Large intestine (tissue), 3 donors: ENCODE data around the gene PIK3CD. TPM values are rescaled to one million over a fixed set of nuclear protein-coding genes. Genes with fewer than 3 reads are reported as not detected.

Experiments used
- DNase-seq, 2 donors: peaks; one replicate each; pipeline versions ENCODE4 v3.0.0 to v3.0.0-alpha.2; 2013
- H3K27ac ChIP-seq: one replicate; pipeline ENCODE4 v1.5.1; 2013; ENCODE audit warnings: low read length
- H3K27me3 ChIP-seq: 2 replicates; pipeline ENCODE4 v1.6.1; 2013; ENCODE audit warnings: low read length; ENCODE audit not compliant: control insufficient read depth, insufficient read depth
- H3K36me3 ChIP-seq: 2 replicates; pipeline ENCODE4 v1.6.1; 2013; ENCODE audit warnings: low read length; ENCODE audit not compliant: control insufficient read depth, insufficient read depth
- H3K4me1 ChIP-seq: one replicate; pipeline ENCODE4 v1.6.1; 2013; ENCODE audit warnings: low read length; ENCODE audit not compliant: control insufficient read depth, insufficient read depth
- H3K4me3 ChIP-seq: one replicate; pipeline ENCODE4 v1.5.1; 2013; ENCODE audit warnings: low read length
- H3K9me3 ChIP-seq: one replicate; pipeline ENCODE4 v1.6.1; 2013; ENCODE audit warnings: mild to moderate bottlenecking, low read depth, low read length, moderate library complexity; ENCODE audit not compliant: control insufficient read depth
- WGBS: methylation state at CpG from one replicate; pipeline ENCODE4 v1.1.5; 2013; ENCODE audit warnings: low lambda C conversion rate; ENCODE audit not compliant: insufficient coverage; 5-methylcytosine and 5-hydroxymethylcytosine counted together
- polyA plus RNA-seq: library from polyadenylated mRNA; unstranded; fragments of 120-200 nt; gene quantifications from one replicate; pipeline ENCODE4 v1.2.1, GENCODE V29; 2013

Gene PIK3CD
- polyA plus RNA-seq, 1 donor = 16.1 TPM

- Histone ChIP-seq H3K4me1 (peaks cover 12% of the 10 kb centered on the region), H3K9me3 (no peaks in the 10 kb centered on the region), H3K36me3 (no peaks in the 10 kb centered on the region), H3K27ac (no peak overlapping the region), H3K27me3 (peaks cover 27% of the 10 kb centered on the region), H3K4me3 (peak overlapping the region; percentile 47)
- peak; percentile 59 to 84 for DNase-seq
- WGBS = no CpG with 5 or more reads among the region's 72 CpGs
These were observed 37.6 kb downstream of the PIK3CD start for GRCh38 chr1:9689011-9689706.

- Histone ChIP-seq H3K4me3 (peak overlapping the region; percentile 41), H3K4me1 (peaks cover 12% of the 10 kb centered on the region)
- WGBS = 17% methylated on average over 1 of the region's 23 CpGs
These were observed 38.4 kb downstream of the PIK3CD start for GRCh38 chr1:9689971-9690381.

DNA sequence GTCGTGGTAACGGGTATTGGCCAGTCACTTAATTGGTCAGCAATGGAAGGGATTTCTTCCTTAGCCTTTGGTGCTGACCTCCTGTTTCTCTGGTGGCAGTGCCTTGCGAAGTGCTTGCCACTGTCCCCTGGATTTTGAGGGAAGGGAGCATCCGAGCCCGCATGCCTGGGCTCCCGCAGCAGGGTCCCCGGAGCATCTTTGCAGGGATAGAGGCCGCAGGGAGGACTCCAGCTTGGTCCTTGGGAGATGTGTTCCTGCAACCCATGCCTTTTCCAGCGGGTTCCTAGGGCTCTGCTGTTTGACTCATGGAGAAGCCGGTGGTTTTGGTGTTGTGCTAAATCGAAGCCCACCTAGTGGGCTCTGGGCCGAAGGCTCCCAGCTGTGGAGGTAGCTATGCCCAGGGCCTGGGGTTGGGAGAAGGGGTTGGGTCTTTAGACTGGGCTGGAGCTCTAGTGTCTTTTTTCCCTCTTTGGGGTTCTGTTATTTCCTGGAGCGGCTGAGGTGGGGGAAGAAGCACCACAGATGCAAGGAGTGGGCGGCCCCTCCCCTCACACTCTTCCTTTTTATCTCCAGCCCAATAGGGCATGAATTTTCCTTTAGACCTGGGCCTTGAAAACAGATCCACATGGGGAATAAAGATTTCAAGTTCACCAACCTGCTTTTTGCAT is 39.0 kb downstream of the PIK3CD start:
- no peak overlapping the region for H3K27ac ChIP-seq
- peak overlapping the region; percentile 41 for H3K4me3 ChIP-seq
- peaks cover 12% of the 10 kb centered on the region for H3K4me1 ChIP-seq

More at GRCh38 chr1:9689971-9690381, 38.4 kb downstream of the PIK3CD start:
- Histone ChIP-seq H3K27ac (no peak overlapping the region), H3K27me3 (peaks cover 27% of the 10 kb centered on the region), H3K9me3 (no peaks in the 10 kb centered on the region), H3K36me3 (no peaks in the 10 kb centered on the region)
- DNase-seq = peak; percentile 18 to 59

DNA sequence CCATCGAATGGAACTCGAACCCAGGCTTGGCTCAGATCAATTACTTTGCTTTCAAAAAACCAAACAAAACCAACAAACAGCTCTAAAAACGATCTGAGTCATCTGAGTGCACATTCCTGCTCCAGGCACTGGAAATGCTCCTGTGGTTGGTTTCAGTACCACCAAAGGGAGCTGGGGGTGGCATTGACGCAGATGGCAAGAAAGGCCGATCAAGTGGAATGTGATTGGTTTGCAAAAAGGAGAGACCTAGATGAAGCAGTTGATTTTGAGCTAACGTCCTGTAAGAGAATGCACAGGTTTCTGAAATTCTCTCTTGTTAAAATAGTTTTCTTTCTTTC is 39.5 kb downstream of the PIK3CD start:
- H3K27ac ChIP-seq = no peak overlapping the region
- H3K27me3 ChIP-seq = peaks cover 27% of the 10 kb centered on the region
- H3K4me1 ChIP-seq = peaks cover 12% of the 10 kb centered on the region
- WGBS = 100% methylated on average over 2 of the region's 6 CpGs
- no peak overlapping the region for H3K4me3 ChIP-seq
- H3K36me3 ChIP-seq = no peaks in the 10 kb centered on the region
- no peak for DNase-seq
- no peaks in the 10 kb centered on the region for H3K9me3 ChIP-seq

More for the DNA sequence above, 39.0 kb downstream of the PIK3CD start:
- DNase-seq = peak in 1 of 2 donors; percentile 16
- Histone ChIP-seq H3K27me3 (peaks cover 27% of the 10 kb centered on the region), H3K9me3 (no peaks in the 10 kb centered on the region), H3K36me3 (no peaks in the 10 kb centered on the region)
- no CpG with 5 or more reads among the region's 14 CpGs for WGBS

GRCh38 chr1:9691691-9692090 is 40.2 kb downstream of the PIK3CD start:
- no CpG with 5 or more reads among the region's 5 CpGs for WGBS
- no peak for DNase-seq
- Histone ChIP-seq H3K9me3 (no peaks in the 10 kb centered on the region), H3K36me3 (no peaks in the 10 kb centered on the region), H3K27ac (no peak overlapping the region), H3K4me3 (no peak overlapping the region), H3K4me1 (peaks cover 12% of the 10 kb centered on the region), H3K27me3 (peaks cover 27% of the 10 kb centered on the region)

GRCh38 chr1:9696793-9697192 is 45.3 kb downstream of the PIK3CD start:
- no peak for DNase-seq
- no peak overlapping the region for H3K4me3 ChIP-seq
- H3K9me3 ChIP-seq = no peaks in the 10 kb centered on the region
- no peak overlapping the region for H3K27ac ChIP-seq
- no peaks in the 10 kb centered on the region for H3K36me3 ChIP-seq
- peaks cover 3% of the 10 kb centered on the region for H3K27me3 ChIP-seq
- H3K4me1 ChIP-seq = peaks cover 6% of the 10 kb centered on the region
- no CpG with 5 or more reads among the region's 2 CpGs for WGBS

DNA sequence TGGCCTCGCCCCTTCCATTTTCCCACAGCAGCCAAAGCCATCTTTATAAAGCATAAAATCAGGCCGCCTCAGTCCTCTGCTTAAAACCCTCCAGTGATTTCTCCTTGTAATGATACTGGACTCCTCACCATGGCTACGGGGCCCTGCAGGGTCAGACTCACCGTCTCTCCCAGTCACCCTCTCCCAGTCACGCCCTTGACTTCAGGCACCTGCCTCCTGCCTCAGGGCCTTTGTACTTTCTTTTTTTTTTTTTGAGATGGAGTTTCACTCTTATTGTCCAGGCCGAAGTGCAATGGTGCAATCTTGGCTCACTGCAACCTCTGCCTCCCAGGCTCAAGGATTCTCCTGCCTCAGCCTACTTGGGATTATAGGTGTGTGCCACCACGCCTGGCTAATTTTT is 47.8 kb downstream of the PIK3CD start:
- Histone ChIP-seq H3K27me3 (no peaks in the 10 kb centered on the region), H3K4me3 (no peak overlapping the region), H3K9me3 (no peaks in the 10 kb centered on the region), H3K27ac (peak overlapping the region; percentile 56), H3K4me1 (peaks cover 6% of the 10 kb centered on the region), H3K36me3 (no peaks in the 10 kb centered on the region)
- WGBS = no CpG with 5 or more reads among the region's 7 CpGs
- peak; percentile 59 to 78 for DNase-seq

GRCh38 chr1:9700340-9700739 is 48.8 kb downstream of the PIK3CD start:
- H3K4me3 ChIP-seq = no peak overlapping the region
- no peaks in the 10 kb centered on the region for H3K9me3 ChIP-seq
- no peaks in the 10 kb centered on the region for H3K36me3 ChIP-seq
- no peaks in the 10 kb centered on the region for H3K27me3 ChIP-seq
- no peak overlapping the region for H3K27ac ChIP-seq
- WGBS = no CpG with 5 or more reads among the region's 12 CpGs
- DNase-seq = no peak
- peaks cover 6% of the 10 kb centered on the region for H3K4me1 ChIP-seq

DNA sequence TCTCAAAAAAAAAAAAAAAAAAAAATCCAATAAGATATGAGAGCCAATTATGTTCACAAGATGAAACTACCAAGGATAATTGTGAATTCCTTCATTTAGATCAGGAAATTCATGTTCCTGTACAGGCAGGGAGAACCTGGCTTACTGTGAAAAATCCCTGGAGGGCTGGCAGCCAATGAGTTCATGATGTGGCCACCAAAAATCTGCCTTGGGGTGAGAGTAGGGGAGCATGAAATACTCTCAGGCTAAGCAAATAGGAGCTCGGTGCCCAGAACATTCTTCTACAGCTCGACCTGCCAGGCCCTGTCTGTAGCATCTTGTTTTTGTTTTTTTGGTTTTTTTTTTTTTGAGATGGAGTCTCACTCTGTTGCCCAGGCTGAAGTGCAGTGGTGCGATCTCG is 50.1 kb downstream of the PIK3CD start:
- no peak overlapping the region for H3K27ac ChIP-seq
- H3K9me3 ChIP-seq = no peaks in the 10 kb centered on the region
- no peaks in the 10 kb centered on the region for H3K36me3 ChIP-seq
- no peak for DNase-seq
- no peak overlapping the region for H3K4me3 ChIP-seq
- H3K4me1 ChIP-seq = peaks cover 6% of the 10 kb centered on the region
- no peaks in the 10 kb centered on the region for H3K27me3 ChIP-seq
- no CpG with 5 or more reads among the region's 4 CpGs for WGBS

DNA sequence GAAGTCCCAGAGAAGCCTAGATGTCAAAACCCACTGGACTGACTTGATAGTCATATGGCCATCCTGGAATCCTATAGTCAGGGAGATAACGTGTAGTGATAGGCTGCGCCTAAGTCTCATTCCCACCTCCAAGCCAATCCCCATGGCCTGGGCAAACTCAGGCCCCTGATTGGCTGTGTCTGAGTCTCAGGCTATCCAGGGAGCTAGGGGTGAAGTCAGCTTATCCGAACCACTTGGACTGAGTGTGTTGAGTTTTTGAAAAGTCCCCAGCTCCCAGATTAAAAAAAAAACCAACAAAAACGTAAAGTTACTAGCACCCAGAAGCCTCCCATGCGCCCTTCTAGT is 51.6 kb downstream of the PIK3CD start:
- H3K27me3 ChIP-seq = no peaks in the 10 kb centered on the region
- no peak for DNase-seq
- H3K4me1 ChIP-seq = peaks cover 6% of the 10 kb centered on the region
- no peak overlapping the region for H3K27ac ChIP-seq
- no peaks in the 10 kb centered on the region for H3K9me3 ChIP-seq
- H3K4me3 ChIP-seq = no peak overlapping the region
- 100% methylated on average over 1 of the region's 5 CpGs for WGBS
- H3K36me3 ChIP-seq = no peaks in the 10 kb centered on the region

DNA sequence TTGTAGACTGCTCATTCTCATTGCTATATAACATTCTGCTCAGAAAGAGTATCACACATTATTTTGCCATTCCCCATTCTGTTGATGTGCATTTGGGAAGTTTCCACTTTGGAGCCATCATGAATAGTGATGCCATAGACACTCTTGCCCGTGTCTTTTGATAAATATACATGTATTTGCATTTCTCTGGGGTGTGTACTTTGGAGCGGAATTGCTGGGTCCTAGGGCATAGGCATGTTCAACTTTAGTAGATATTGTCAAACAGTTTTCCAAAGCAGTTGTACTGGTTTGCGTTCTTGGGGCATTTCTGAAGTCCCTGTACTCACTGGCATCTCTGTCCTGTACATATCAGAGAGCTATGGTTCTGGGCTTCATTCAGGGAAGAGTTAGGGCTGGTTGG is 52.1 kb downstream of the PIK3CD start:
- peaks cover 6% of the 10 kb centered on the region for H3K4me1 ChIP-seq
- H3K36me3 ChIP-seq = no peaks in the 10 kb centered on the region
- no peak for DNase-seq
- no peaks in the 10 kb centered on the region for H3K9me3 ChIP-seq
- H3K4me3 ChIP-seq = no peak overlapping the region
- no peak overlapping the region for H3K27ac ChIP-seq
- 100% methylated on average over 1 of the region's 3 CpGs for WGBS
- no peaks in the 10 kb centered on the region for H3K27me3 ChIP-seq
